NAMALWA (cell line): ENCODE data around the gene ABHD2.
"Not testable (repeated sequence)": the region's sequence is repeated elsewhere in the genome, so short reads cannot be mapped to it uniquely, and the experiment has no call there.

Source experiments
- DNase-seq: peaks from one replicate; pipeline ENCODE4 v3.0.0-alpha.2; 2015; ENCODE audit warnings: low spot score

The ABHD2 gene

GRCh38 chr15:89139613-89140499 is 51.6 kb downstream of the ABHD2 start:
- DNase-seq, result no peak

GRCh38 chr15:89140595-89140994 is 52.3 kb downstream of the ABHD2 start:
- DNase-seq, result no peak

DNA sequence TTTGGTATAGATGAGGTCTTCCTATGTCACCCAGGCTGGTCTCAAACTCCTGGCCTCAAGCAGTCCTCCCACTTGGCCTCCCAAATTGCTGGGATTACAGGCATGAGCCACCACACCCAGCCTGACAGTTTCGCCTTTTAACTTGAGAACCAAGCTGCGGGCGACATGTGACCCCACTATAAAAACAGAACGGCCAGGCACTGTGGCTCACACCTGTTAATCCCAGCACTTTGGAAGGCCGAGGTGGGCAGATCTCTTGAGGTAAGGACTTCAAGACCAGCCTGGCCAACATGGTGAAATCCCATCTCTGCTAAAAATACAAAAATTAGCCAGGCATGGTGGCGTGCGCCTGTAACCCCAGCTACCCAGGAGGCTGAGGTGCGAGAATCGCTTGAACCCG is 52.9 kb downstream of the ABHD2 start:
- not testable (repeated sequence) for DNase-seq

DNA sequence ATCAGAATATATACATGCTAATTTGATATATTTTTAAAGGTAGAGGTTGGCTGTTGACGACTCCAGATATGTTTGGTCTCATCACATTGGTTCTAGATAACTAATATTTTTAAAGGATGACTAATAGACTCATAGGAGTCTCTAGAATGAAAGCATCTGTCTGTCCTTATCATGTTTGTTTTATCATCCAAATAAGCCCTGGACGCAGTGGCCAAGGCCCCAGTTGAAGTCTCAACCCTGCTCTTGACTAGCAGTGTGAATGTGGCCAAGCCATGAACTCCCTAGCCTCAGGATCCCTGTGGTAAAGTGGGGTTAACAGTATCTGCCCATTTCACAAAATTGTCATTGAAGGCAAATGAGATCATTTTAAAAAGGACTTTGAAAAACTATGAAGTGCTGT is 53.6 kb downstream of the ABHD2 start:
- DNase-seq, result no peak

- DNase-seq, result no peak
Observed at GRCh38 chr15:89142423-89142822, 54.2 kb downstream of the ABHD2 start.

DNA sequence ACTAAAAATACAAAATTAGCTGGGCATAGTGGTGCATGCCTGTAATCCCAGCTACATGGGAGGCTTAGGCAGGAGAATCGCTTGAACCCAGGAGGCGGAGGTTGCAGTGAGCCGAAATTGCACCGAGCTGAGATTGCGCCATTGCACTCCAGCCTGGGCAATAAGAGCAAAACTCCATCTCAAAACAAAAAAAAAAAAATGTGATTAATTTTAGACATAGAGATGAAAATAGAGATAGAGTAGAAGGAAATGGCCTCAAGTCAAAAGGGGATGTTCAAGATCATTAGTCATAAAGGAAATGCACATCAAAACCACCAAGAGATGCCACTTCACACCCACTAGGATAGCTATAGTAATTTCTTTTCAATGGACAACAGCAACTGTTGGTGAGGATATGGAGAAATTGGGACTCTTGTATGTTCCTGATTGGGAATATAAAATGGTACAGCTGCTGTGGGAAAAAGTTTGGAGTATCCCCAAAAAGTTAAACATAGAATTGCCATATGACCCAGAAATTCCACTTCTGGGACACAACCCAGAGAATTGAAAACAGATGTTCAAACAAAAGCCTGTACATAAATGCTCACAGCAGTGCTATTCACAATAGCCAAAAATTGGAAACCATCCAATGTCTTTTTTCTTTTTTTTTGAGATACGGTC is 55.4 kb downstream of the ABHD2 start:
- no peak for DNase-seq

- DNase-seq, result no peak
Observed at GRCh38 chr15:89144491-89144890, 56.2 kb downstream of the ABHD2 start.

DNA sequence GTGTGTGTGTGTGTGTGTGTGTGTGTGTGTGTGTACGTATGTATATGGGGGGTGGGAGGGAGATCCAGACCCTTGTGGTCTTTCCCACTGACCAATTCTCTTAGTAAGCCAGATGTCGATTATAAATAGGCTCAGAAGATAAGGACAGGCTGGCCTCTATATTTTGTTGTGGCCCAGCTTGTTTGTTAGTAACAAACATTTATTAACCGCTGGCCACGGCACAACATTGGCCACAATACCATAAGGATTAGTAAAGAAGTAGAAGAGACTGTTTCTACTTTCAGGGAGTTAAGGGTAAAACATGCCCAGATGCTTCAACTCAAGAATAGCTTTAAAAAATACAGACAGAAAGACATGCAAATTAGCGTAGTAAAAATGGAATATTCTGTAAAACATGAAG is 58.1 kb downstream of the ABHD2 start:
- no peak for DNase-seq

GRCh38 chr15:89148126-89148525 is 59.9 kb downstream of the ABHD2 start:
- no peak for DNase-seq

DNA sequence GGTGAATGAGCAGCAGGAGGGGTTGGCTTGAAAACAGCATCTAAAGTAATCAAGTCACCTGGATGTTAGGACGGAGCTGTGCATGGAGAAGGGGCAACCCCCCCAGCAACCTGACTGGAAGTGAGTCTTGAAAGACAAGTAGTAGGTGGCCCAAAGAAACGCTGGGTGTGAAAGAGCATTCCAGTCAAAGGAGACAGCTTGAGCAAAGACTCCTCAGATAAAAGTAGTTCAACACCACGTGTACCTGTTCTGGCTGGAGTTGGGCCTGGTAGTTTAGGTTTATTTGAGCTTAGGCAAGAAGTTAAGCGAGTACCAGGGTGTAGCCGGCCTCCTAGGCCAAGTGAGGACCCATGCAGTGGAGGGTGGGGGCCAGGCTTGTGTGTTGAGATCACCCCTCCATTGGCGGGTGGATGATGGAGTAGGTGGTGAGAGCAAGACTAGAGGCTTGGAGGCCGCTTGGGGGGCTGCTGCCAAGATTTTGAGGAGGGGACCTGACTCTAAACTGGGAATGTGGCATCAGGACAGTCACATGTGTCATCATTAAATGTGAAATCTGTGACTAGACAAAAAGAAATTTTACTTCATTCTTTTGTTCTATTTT is 61.3 kb downstream of the ABHD2 start:
- no peak for DNase-seq

DNA sequence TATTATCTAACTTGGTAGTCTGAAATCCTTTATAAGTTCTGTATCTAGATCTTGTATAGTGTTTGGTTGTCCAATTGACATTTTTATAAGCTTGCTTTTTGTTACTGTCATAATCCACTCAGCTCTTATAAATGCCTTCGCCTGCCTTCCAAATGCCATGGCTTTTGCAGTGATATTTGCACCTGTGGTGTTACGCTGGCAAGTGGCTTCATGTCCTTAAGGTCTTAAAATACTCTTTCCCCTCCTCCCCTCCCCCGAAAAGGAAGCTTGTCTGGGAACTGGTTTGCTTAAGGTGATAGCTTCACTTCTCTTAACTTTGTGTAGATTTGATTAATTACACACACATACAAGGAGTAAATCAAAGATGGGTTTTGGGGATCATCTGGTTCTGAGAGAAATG is 62.0 kb downstream of the ABHD2 start:
- DNase-seq, result no peak

DNA sequence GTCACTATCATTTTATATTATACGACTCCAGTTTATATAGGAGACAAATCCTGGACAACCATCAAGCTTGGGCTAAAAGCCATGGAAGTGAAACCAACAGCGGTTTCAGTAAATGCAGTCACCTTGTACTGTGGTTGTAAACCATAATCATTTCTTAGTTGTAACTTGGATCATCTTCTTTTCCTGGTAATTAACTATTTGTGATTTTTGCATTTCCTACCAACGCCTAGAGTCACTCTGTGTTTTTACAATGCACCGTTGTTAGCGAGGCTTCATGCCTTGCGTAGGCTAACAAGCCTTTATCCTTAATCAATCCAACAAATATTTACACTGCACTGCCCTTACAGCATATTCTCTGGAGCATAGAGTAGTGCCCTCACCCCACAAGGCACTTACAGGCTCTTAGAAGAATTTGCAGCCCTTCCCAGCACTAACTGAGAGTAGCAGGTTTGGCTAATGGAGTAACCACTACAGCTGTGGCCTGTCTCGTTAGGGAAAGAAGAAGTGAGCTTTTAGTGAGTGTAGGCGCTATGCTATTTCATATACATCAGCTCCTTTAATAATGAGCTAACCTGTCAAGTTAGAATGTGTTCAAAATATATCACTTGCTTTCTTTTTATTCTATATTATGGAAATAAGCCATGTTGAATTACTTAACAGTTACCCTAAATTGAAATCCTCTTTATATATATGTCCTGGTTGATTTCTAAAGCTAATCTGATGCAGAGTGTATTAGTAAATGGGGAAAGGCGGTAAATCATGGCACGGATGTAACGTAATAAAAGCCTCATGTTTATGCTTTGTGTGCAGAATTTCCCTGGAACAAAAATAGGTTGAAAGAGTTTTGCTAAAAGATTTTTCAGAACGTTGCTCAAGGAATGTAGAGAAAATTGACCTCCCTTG is 62.8 kb downstream of the ABHD2 start:
- no peak for DNase-seq

DNA sequence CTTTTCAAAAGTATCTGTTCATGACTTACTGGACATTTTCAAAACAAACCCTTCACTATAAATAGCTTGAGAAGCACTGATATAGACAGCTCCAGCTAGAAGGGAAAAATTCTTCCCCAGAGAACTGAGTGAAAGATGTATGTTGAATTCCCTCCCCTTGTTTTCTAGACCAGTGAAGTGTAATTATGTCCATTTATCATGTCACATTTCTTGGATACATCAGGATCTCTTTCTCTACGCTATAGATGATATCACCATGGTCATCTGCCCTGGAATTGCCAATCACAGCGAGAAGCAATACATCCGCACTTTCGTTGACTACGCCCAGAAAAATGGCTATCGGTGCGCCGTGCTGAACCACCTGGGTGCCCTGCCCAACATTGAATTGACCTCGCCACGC is 66.9 kb downstream of the ABHD2 start:
- DNase-seq, result no peak

- no peak for DNase-seq
Observed at GRCh38 chr15:89155656-89156055, 67.4 kb downstream of the ABHD2 start.

DNA sequence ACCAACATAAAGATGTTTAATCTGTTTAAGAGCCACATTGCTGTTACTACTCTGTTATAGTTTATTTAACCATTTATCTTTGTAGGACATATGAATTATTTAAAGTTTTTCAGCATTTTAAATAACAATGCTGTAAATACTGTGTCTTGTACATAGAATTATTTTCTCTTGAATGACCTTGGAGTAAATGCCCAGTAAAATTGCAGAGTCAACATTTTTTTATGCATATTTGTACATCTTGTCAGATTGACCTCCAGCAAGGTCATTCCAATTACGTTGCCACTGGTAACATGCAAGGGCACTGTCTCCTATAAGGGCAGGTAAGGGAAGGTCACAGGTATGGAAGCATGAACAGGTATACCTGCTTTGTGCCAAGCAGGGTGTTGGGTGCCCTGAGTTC is 68.8 kb downstream of the ABHD2 start:
- no peak for DNase-seq

- DNase-seq, result no peak
Observed at GRCh38 chr15:89157918-89158564, 69.8 kb downstream of the ABHD2 start.

DNA sequence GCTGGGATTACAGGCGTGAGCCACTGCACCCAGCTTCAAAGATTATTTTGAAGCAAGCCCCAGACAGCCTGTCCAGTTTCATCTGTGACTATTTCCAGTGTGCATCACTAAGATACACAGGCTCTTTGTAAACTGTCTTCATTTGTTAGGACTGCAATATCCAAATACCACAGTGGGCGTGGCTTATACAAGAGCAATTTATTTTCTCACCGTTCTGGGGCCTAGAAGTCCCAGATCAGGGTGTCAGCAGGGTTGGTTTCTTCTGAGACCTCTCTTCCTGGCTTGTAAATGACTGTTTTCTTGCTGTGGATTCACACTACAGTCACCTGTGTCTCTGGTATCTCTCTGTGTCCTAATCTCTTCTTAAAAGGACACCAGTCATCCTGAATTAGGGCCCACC is 73.4 kb downstream of the ABHD2 start:
- DNase-seq, result no peak

- DNase-seq, result no peak
Observed at GRCh38 chr15:89163271-89164055, 75.2 kb downstream of the ABHD2 start.

- no peak for DNase-seq
Observed at GRCh38 chr15:89164712-89165211, 76.5 kb downstream of the ABHD2 start.

DNA sequence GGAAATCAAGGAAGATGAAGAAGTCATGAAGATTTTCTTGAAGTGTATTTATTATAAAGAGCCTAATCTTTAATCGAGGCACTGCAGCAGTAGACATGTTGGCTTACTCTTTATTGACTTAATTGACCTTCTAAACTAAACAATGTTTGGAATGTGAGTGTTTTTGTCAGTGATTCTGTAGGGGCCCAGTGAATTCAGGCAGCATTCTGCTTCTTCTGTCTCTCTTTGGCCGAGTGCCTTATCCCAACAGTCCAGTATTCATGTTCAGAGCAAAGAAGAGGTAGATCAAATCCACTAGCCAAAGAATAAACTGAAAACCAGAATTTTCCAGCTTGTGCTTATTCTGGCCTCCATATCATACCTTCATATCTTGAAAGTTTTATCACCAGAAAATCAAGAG is 77.4 kb downstream of the ABHD2 start:
- no peak for DNase-seq
